ENCODE data around the gene ABR.
A peak's percentile ranks its signal among the peaks of the same experiment; 100 is the strongest.
"Not testable (repeated sequence)": the region's sequence is repeated elsewhere in the genome, so short reads cannot be mapped to it uniquely, and the experiment has no call there.

Gene ABR

GRCh38 chr17:1003972-1004768 lies 175.6 kb downstream of the ABR start:
- DNase-seq: no peak

DNA sequence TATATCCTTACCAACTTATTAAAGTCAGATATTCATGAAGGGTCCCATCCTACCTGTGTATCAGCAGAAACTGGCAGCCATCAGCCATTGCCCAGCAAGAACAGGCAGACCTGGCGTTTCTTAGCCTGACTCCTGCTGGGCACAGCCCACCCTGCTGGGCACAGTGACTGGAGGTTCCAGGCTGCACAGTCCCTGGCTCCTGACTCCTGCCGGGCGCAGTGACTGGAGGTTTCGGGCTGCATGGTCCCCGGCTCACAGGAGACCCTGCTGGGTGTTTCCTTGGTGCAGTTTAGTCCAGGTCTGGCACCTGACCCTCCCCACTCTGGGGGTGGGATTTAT lies 176.2 kb downstream of the ABR start:
- no peak for DNase-seq

GRCh38 chr17:1002771-1003555 lies 176.8 kb downstream of the ABR start:
- no peak for DNase-seq

- no peak for DNase-seq
Measured at GRCh38 chr17:1002412-1002753, 177.4 kb downstream of the ABR start.

DNA sequence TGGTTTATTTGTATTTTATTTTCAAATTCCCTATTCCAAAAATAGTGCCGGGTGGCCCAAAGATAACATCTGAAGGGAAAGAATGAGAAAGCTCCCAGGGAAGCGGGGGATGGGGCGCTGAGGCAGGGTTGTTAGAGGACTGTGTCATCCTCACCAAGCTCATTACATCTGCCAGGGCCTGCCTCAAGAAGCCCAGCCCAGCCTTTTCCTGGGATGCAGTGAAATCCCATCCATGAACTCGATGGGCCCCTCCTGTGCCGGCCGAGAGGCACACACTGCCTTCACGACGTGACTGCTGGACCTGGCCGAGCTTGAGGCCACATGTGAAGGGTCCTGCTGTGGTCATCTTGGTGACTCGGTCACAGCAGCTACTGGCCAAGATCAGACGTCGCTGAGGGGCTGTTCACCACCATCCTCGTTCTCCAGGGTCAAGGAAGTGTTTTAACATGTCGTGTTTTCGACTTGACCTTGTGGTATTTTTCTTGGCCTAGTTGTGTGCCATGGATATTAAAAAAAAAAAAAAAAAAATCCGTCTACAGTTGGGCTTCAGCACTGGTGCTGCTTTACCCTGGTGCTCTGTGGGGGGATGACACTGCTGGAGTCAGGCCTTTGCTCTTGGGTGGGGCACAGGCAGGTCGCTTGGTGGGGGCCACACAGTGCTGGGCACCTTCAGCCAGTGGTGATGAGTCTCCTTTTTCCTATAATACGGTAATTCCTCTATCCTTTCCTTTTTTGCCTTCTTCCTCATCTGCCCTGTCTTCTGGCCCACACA lies 178.0 kb downstream of the ABR start:
- DNase-seq: no peak

- DNase-seq: no peak
Measured at GRCh38 chr17:1000597-1001461, 179.0 kb downstream of the ABR start.

GRCh38 chr17:998111-998510 lies 181.7 kb downstream of the ABR start:
- no peak for DNase-seq

- peak; percentile 90 for DNase-seq
Measured at GRCh38 chr17:996554-997344, 183.0 kb downstream of the ABR start, which contains the start of gene TIMM22. Gene TIMM22 (plus strand): TSS chr17:997129. CDS start chr17:997143, 14 bp downstream.

GRCh38 chr17:995324-995723 lies 184.5 kb downstream of the ABR start:
- DNase-seq: not testable (repeated sequence)

- no peak for DNase-seq
Measured at GRCh38 chr17:992933-993332, 186.8 kb downstream of the ABR start.

GRCh38 chr17:988561-988960 lies 191.2 kb downstream of the ABR start:
- DNase-seq: no peak

DNA sequence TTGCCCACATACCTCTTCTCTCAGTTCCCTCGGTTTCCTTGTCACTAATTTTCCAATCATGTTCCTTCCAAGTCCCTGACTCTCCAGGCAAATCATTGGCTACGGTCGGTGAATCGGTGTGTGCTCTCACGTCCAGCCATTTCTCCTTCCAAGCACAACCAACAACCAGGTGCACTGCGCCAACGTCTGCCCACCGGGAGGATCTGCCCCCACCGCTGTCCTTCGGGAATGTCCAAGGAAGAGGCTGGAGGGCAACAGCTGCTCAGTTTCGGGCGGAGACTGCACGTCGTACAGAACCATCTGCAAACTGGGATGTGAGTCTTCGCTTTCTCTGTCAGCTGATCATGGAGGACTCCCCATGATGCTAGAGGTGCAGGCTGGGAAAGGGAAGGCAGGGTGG lies 191.8 kb downstream of the ABR start:
- DNase-seq: no peak

DNA sequence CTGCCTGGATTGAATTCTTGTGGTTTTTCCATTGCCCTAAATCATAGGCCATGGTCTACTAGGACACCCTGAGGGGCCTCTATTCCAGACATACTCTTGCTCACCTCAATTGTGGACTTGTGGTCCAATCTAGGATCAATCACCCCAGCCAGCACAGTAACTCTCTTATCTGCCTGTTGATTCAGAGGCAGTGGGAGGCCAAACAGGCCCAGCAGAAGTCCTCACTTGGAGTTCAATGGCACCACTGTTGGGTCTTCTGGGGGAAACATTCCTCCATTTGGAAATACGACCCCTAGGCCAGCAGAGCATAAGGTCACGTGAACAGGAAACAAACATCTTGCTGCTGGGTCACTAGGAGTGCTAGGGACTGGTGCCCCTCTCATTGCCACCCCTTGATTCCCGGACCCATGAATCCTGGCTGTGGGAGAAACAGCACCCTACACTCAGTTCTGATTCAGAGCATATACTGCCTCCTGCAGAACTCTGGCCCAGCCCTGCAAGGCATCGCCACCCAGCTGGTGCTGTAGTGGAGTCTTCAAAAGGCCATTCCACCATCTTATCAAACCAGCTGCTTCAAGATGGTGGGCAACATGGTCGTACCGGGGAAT lies 193.4 kb downstream of the ABR start:
- DNase-seq: no peak

DNA sequence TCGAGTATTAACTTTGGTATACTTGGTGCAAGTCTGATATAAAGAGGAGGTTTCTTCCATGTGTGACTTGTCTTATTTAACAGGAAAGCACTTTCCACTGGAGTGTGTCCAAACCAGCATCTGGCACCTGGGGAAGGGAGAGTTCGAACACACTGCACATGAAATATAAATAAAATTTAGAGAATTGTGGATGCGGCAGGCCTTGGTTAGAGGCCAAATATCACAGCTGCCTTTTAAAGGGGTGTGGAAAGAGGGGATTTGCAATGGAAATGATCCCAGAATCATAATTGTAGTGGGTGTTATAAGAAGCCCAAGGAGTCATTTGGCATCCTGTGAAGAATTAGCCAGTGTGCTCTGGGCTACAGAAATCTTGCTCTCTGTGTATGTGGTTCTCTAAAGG lies 195.9 kb downstream of the ABR start:
- DNase-seq: no peak

DNA sequence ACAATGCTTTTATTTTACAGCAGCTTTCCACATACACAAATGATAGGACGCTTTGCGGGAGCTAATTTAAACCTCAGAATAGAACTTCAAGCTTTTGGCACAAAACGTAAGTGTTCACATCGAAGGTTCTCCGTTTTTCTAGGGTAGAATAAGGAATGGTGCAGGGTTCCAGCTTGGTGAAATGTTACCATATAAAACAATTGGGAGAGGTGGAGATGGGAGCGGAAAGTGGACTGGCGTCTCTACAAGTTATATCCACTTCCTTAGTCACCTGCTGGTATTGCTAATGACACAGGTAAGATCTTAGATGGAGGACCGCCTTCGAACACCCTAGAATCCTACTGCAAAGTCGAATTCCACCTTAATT lies 198.5 kb downstream of the ABR start:
- DNase-seq: no peak

GRCh38 chr17:980406-981291 lies 199.1 kb downstream of the ABR start:
- peak; percentile 66 for DNase-seq

- peak; percentile 78 for DNase-seq
Measured at GRCh38 chr17:979539-980405, 200.0 kb downstream of the ABR start, which contains the start of gene NXN. Gene NXN (minus strand): TSS chr17:979776.

GRCh38 chr17:979212-979538 lies 200.6 kb downstream of the ABR start:
- no peak for DNase-seq

All from NCI-H2227 treated with DMSO at 0.1 percent for 48 hours (cell line).